GM19023 (cell line): ENCODE data around the gene CNTNAP2.

ENCODE experiments used
- ATAC-seq: cut with Tn5 transposase; IDR thresholded peaks from one replicate; pipeline ENCODE4 v1.9.1; 2021; ENCODE audit warnings: mild to moderate bottlenecking, moderate library complexity; ENCODE audit not compliant: unreplicated experiment

CNTNAP2 gene

GRCh38 chr7:147878912-147879661 is 1762.5 kb downstream of the CNTNAP2 start:
- ATAC-seq = no peak

- ATAC-seq = no peak
Observed at GRCh38 chr7:147885869-147886268, 1769.3 kb downstream of the CNTNAP2 start.

- no peak for ATAC-seq
Observed at GRCh38 chr7:147894271-147894670, 1777.7 kb downstream of the CNTNAP2 start.

GRCh38 chr7:147896121-147896520 is 1779.5 kb downstream of the CNTNAP2 start:
- ATAC-seq = no peak

- ATAC-seq = no peak
Observed at GRCh38 chr7:147903536-147904218, 1787.1 kb downstream of the CNTNAP2 start.

GRCh38 chr7:147904219-147904576 is 1787.6 kb downstream of the CNTNAP2 start:
- ATAC-seq = no peak

- ATAC-seq = no peak
Observed at GRCh38 chr7:147909431-147910148, 1793.0 kb downstream of the CNTNAP2 start.

GRCh38 chr7:147911201-147911601 is 1794.6 kb downstream of the CNTNAP2 start:
- ATAC-seq = no peak

GRCh38 chr7:147912291-147912690 is 1795.7 kb downstream of the CNTNAP2 start:
- ATAC-seq = no peak

GRCh38 chr7:147912946-147913638 is 1796.5 kb downstream of the CNTNAP2 start:
- ATAC-seq = no peak

- no peak for ATAC-seq
Observed at GRCh38 chr7:147915781-147916180, 1799.2 kb downstream of the CNTNAP2 start.

- ATAC-seq = no peak
Observed at GRCh38 chr7:147916573-147916972, 1800.0 kb downstream of the CNTNAP2 start.

- ATAC-seq = no peak
Observed at GRCh38 chr7:147923841-147924240, 1807.2 kb downstream of the CNTNAP2 start.

- ATAC-seq = no peak
Observed at GRCh38 chr7:147937428-147937827, 1820.8 kb downstream of the CNTNAP2 start.

GRCh38 chr7:147941381-147941780 is 1824.8 kb downstream of the CNTNAP2 start:
- ATAC-seq = no peak

- ATAC-seq = no peak
Observed at GRCh38 chr7:147944321-147944720, 1827.7 kb downstream of the CNTNAP2 start.

GRCh38 chr7:147952918-147953317 is 1836.3 kb downstream of the CNTNAP2 start:
- ATAC-seq = no peak

GRCh38 chr7:147968046-147968610 is 1851.5 kb downstream of the CNTNAP2 start:
- no peak for ATAC-seq

GRCh38 chr7:147971606-147972110 is 1855.1 kb downstream of the CNTNAP2 start:
- ATAC-seq = no peak

GRCh38 chr7:147978201-147978600 is 1861.6 kb downstream of the CNTNAP2 start:
- no peak for ATAC-seq

GRCh38 chr7:147978651-147979050 is 1862.0 kb downstream of the CNTNAP2 start:
- ATAC-seq = no peak
